BLaER1 (cell line): ENCODE measurements around the gene PTGES.

Source experiments
- H3K27ac ChIP-seq: shearing (Covaris generic); formaldehyde crosslinking; 2 replicates; pipeline ENCODE4 v1.8.1; 2022
- H3K27me3 ChIP-seq: shearing (Covaris generic); formaldehyde crosslinking; 2 replicates; pipeline ENCODE4 v1.8.1; 2022
- H3K36me3 ChIP-seq: shearing (Covaris generic); formaldehyde crosslinking; 2 replicates; pipeline ENCODE4 v1.8.1; 2022
- H3K4me1 ChIP-seq: shearing (Covaris generic); formaldehyde crosslinking; 2 replicates; pipeline ENCODE4 v1.8.1; 2022
- H3K4me2 ChIP-seq: shearing (Covaris generic); formaldehyde crosslinking; 2 replicates; pipeline ENCODE4 v1.8.1; 2022
- H3K4me3 ChIP-seq: shearing (Covaris generic); formaldehyde crosslinking; 2 replicates; pipeline ENCODE4 v1.8.1; 2022
- H3K9ac ChIP-seq: shearing (Covaris generic); formaldehyde crosslinking; 2 replicates; pipeline ENCODE4 v1.8.1; 2022
- H3K9me3 ChIP-seq: shearing (Covaris generic); formaldehyde crosslinking; 2 replicates; pipeline ENCODE4 v1.8.1; 2022
- H4K20me1 ChIP-seq: shearing (Covaris generic); formaldehyde crosslinking; 2 replicates; pipeline ENCODE4 v1.8.1; 2022
- Cebpa-rat ChIP-seq: shearing (Covaris generic); IDR thresholded peaks from 2 replicates; pipeline ENCODE4 v1.8.1; 2022

The PTGES gene

GRCh38 chr9:129708793-129709192 is 44.0 kb downstream of the PTGES start:
- peaks cover 44% of the 10 kb centered on the region for H3K27me3 ChIP-seq
- TF ChIP-seq Cebpa-rat, result no peak
- no peak overlapping the region for H3K4me3 ChIP-seq
- H3K9me3 ChIP-seq, result no peaks in the 10 kb centered on the region
- H3K36me3 ChIP-seq, result no peaks in the 10 kb centered on the region
- peaks cover 50% of the 10 kb centered on the region for H4K20me1 ChIP-seq
- H3K27ac ChIP-seq, result no peak overlapping the region
- no peak overlapping the region for H3K4me2 ChIP-seq
- H3K9ac ChIP-seq, result no peak overlapping the region
- H3K4me1 ChIP-seq, result peaks cover 50% of the 10 kb centered on the region

DNA sequence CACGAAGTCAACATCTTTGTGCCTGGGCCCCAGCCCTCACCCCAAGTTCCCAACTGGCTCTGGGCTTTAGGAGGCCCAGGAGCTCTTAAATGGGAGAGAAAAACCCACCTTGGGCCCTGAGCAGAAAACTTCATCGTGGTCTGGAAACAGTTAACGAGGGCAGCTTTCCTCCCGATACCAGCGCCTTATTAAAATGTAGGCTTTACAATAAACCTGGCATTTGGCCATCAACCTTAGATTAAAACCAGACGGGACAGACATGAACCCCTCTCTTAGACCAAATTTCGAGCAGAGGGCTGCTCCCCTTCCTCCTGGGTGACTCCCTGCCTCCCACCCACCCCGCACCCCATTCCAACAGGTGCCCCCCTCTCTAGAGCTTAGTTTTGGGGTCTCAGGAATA is 48.0 kb downstream of the PTGES start:
- Histone ChIP-seq H3K4me1 (peaks cover 10% of the 10 kb centered on the region; the same call in 1 of the 2 replicates), H3K9me3 (no peaks in the 10 kb centered on the region), H3K4me2 (no peak overlapping the region), H3K4me3 (no peak overlapping the region), H3K9ac (no peak overlapping the region), H3K36me3 (no peaks in the 10 kb centered on the region), H3K27ac (no peak overlapping the region), H3K27me3 (peaks cover 21% of the 10 kb centered on the region), H4K20me1 (peaks cover 13% of the 10 kb centered on the region)
- TF ChIP-seq Cebpa-rat, result no peak

DNA sequence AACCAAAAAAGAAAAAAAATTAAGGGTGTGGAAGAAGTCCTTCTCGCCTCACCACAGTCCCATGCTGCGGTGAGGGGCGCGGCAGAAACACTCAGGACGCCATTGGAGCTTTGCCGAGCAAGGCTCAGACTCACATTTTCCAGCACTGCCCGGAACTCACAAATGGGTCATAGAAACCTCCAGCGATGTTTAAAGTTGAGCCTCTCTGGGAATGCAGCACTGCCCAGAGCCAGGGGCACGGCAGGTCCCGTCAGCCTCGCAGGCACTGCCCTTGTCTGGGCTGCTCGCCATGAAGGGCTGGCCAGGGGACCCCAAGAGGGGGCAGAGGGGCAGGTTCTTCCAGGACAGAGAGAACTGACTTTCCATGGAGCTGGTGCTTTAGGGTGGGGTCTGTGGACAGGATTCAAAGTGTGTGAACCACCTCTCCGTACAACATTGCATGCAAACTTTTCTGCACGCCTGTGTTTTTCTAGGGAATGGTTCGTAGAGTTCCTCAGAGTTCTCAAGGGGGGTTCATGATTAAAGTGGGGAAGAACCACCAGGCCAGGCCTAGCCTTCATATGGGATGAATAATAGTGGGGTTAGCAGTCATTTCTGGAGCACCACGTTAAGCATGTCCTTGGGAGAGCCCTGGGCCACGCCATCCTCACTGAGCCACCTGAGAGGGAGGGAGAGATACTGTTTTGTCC is 49.0 kb downstream of the PTGES start:
- Histone ChIP-seq H3K9me3 (no peaks in the 10 kb centered on the region), H4K20me1 (peaks cover 4% of the 10 kb centered on the region; the same call in 1 of the 2 replicates), H3K4me1 (0 out of 2 replicates have a peak, but pooled peaks cover 5% of the 10 kb centered on the region), H3K4me2 (no peak overlapping the region), H3K4me3 (no peak overlapping the region), H3K36me3 (no peaks in the 10 kb centered on the region), H3K9ac (no peak overlapping the region), H3K27ac (no peak overlapping the region), H3K27me3 (peaks cover 21% of the 10 kb centered on the region)
- no peak for TF ChIP-seq Cebpa-rat

DNA sequence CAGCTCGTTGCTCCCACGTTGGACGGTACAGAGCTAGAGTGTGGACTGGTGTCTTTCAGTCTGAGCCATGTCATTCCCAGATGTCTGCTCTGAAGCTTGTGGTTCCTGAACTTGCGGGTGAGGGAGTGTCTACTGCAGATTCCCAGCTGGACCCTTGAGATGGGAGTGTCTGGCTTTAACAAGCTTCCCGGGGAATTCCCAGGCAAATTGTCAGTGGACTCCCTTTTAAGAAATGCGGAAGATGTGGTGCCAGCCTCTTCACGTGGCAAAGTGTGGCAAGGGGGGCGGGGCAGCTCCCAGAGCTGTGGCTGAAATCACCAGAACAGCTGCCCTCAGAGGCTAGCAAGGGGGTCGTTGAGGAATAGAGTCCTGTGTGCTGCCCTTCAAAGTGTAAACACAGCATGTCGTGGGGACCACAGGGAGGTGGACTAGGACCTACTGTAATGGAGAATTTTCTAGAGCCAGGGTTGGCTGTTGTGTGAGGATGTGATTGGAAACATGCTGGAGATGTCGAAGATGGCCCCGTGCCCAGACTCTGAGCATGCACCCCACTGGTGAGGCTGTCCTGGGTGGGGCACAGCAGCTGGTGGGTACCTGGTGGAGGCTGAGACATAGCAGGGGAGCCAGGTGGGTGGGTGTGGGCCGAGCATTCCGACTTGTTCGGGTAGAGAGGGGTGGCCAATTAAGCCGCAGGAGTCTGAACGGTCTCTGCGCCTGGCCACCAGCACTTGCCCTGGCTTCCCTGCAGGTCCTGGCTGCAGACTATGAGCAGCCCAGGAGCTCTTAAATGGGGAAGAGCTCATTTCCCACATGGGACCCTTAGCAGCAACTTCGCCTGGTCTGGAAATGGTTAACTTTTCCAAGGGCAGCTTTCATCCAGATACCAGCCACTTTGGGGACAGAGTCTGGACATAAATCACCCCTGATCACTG is 50.0 kb downstream of the PTGES start:
- H3K36me3 ChIP-seq, result no peaks in the 10 kb centered on the region
- H3K27ac ChIP-seq, result no peak overlapping the region
- no peaks in the 10 kb centered on the region for H3K9me3 ChIP-seq
- H3K27me3 ChIP-seq, result peaks cover 28% of the 10 kb centered on the region
- H3K9ac ChIP-seq, result no peak overlapping the region
- 0 out of 2 replicates have a peak, but pooled peaks cover 1% of the 10 kb centered on the region for H3K4me1 ChIP-seq
- H3K4me2 ChIP-seq, result no peak overlapping the region
- peaks cover 8% of the 10 kb centered on the region; the same call in 1 of the 2 replicates for H4K20me1 ChIP-seq
- TF ChIP-seq Cebpa-rat, result no peak
- H3K4me3 ChIP-seq, result no peak overlapping the region

GRCh38 chr9:129701549-129701948 is 51.3 kb downstream of the PTGES start:
- no peak overlapping the region for H3K4me2 ChIP-seq
- no peak overlapping the region for H3K9ac ChIP-seq
- no peak overlapping the region for H3K27ac ChIP-seq
- H3K4me3 ChIP-seq, result no peak overlapping the region
- peaks cover 41% of the 10 kb centered on the region for H3K27me3 ChIP-seq
- no peak for TF ChIP-seq Cebpa-rat
- H3K9me3 ChIP-seq, result no peaks in the 10 kb centered on the region
- H3K36me3 ChIP-seq, result no peaks in the 10 kb centered on the region
- H4K20me1 ChIP-seq, result peaks cover 13% of the 10 kb centered on the region; the same call in 1 of the 2 replicates
- no peaks in the 10 kb centered on the region for H3K4me1 ChIP-seq

DNA sequence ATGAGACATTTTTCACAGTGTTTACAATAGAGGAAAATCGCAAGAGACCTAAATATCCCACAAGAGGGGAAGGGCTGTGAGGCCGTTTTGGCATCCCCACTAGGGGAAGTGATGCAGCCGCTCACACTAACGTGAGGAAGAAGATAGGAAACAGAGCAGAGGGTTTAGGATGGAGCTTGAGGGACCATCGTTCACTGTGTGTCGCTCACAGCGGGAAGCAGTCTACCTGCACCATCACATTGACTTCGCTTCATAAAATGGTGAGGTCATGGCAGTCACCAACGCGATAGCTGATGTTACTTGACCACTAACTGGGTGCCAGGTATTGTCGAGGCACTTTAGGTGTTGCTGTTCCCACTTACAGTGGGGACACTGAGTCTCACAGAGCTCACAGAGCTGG is 51.8 kb downstream of the PTGES start:
- H3K9ac ChIP-seq, result no peak overlapping the region
- no peaks in the 10 kb centered on the region for H3K36me3 ChIP-seq
- no peak overlapping the region for H3K4me2 ChIP-seq
- H3K27me3 ChIP-seq, result peaks cover 46% of the 10 kb centered on the region
- no peak for TF ChIP-seq Cebpa-rat
- H3K4me3 ChIP-seq, result no peak overlapping the region
- no peak overlapping the region for H3K27ac ChIP-seq
- peaks cover 18% of the 10 kb centered on the region; the same call in 1 of the 2 replicates for H4K20me1 ChIP-seq
- H3K9me3 ChIP-seq, result no peaks in the 10 kb centered on the region
- H3K4me1 ChIP-seq, result no peaks in the 10 kb centered on the region

GRCh38 chr9:129698254-129698757 is 54.5 kb downstream of the PTGES start:
- Histone ChIP-seq H3K4me3 (no peak overlapping the region), H3K9me3 (no peaks in the 10 kb centered on the region), H3K27ac (no peak overlapping the region), H3K36me3 (no peaks in the 10 kb centered on the region), H3K27me3 (peaks cover 71% of the 10 kb centered on the region), H3K4me1 (no peaks in the 10 kb centered on the region; the same call in 1 of the 2 replicates), H4K20me1 (peaks cover 30% of the 10 kb centered on the region; the same call in 1 of the 2 replicates), H3K9ac (no peak overlapping the region), H3K4me2 (no peak overlapping the region)
- no peak for TF ChIP-seq Cebpa-rat

- TF ChIP-seq Cebpa-rat, result no peak
- H3K27ac ChIP-seq, result no peak overlapping the region
- no peaks in the 10 kb centered on the region for H3K36me3 ChIP-seq
- peaks cover 71% of the 10 kb centered on the region for H3K27me3 ChIP-seq
- H3K4me2 ChIP-seq, result no peak overlapping the region
- no peak overlapping the region for H3K9ac ChIP-seq
- H3K9me3 ChIP-seq, result no peaks in the 10 kb centered on the region
- H3K4me3 ChIP-seq, result no peak overlapping the region
- no peaks in the 10 kb centered on the region; the same call in 1 of the 2 replicates for H3K4me1 ChIP-seq
- H4K20me1 ChIP-seq, result peaks cover 30% of the 10 kb centered on the region; the same call in 1 of the 2 replicates
These were observed 55.1 kb downstream of the PTGES start for GRCh38 chr9:129697656-129698253.

DNA sequence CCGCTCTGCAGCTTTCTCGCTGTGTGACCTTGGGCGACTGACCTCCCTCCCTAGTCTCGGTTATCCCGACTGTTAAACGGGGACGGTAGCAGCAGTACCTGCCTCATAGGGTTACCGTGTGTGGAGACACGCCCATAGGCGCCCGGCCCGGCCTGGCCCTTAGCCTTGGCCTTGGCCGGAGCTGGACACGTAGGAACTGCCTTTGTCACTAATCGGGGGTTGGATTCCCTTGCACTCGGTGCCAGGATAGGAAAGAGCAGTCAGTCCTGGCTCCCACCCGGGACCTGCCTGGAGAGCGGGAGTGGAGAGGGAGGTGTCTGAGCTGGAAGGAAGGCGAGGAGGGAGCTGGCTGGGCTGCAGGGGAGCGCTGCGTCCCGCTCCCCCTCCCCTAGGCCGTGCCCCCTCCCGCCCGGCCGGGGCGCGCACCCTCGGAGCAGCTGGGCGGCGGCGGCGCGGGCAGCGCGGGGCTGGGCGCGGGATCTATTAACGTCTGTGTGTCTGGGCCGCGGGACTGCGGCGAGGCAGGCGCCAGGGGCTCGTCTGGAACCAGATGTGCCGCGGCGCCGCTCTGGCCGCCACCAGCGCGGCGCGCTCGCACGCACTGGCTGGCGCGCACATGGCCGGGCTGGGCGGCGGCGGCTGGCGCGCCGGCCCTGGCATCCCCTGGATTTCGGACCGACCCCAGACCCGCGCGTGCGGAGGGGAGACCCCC is 55.7 kb downstream of the PTGES start:
- H3K4me3 ChIP-seq, result no peak overlapping the region
- no peak overlapping the region for H3K27ac ChIP-seq
- no peaks in the 10 kb centered on the region; the same call in 1 of the 2 replicates for H3K4me1 ChIP-seq
- no peaks in the 10 kb centered on the region for H3K36me3 ChIP-seq
- peaks cover 30% of the 10 kb centered on the region; the same call in 1 of the 2 replicates for H4K20me1 ChIP-seq
- H3K4me2 ChIP-seq, result no peak overlapping the region
- no peak for TF ChIP-seq Cebpa-rat
- H3K27me3 ChIP-seq, result peaks cover 71% of the 10 kb centered on the region
- no peaks in the 10 kb centered on the region for H3K9me3 ChIP-seq
- H3K9ac ChIP-seq, result no peak overlapping the region
